Neural progenitor cell (in vitro differentiated cells): ENCODE measurements around the gene ACACA. TPM values are rescaled to one million over a fixed set of nuclear protein-coding genes. Genes with fewer than 3 reads are reported as not detected.

Source experiments
- DNase-seq: peaks from one replicate; pipeline ENCODE4 v3.0.0-alpha.2; 2016; ENCODE audit warnings: low spot score
- H2AFZ ChIP-seq: fragments of 200-600 bp; sonication (generic); replicated peaks from 2 replicates; pipeline ENCODE4 v1.6.1; 2016; ENCODE audit warnings: antibody characterized with exemption
- H3F3A ChIP-seq: fragments of 200-600 bp; sonication (generic); 2 replicates; pipeline ENCODE4 v1.6.1; 2016; ENCODE audit warnings: antibody characterized with exemption, low read depth
- H3K27ac ChIP-seq: fragments of 200-600 bp; sonication (generic); 2 replicates; pipeline ENCODE4 v1.5.1; 2016; ENCODE audit warnings: mild to moderate bottlenecking
- H3K27me3 ChIP-seq: fragments of 200-600 bp; sonication (generic); 2 replicates; pipeline ENCODE4 v1.6.1; 2016; ENCODE audit warnings: mild to moderate bottlenecking, moderate library complexity
- H3K36me3 ChIP-seq: fragments of 200-600 bp; sonication (generic); 2 replicates; pipeline ENCODE4 v1.5.1; 2016
- H3K4me1 ChIP-seq: fragments of 200-600 bp; sonication (generic); 2 replicates; pipeline ENCODE4 v1.6.1; 2016; ENCODE audit warnings: mixed run types
- H3K4me2 ChIP-seq: fragments of 200-600 bp; sonication (generic); 2 replicates; pipeline ENCODE4 v1.6.1; 2016
- H3K4me3 ChIP-seq: fragments of 200-600 bp; sonication (generic); 2 replicates; pipeline ENCODE4 v1.5.1; 2016
- H3K79me2 ChIP-seq: fragments of 200-600 bp; sonication (generic); 2 replicates; pipeline ENCODE4 v1.6.1; 2016; ENCODE audit warnings: low read depth
- H3K9ac ChIP-seq: fragments of 200-600 bp; sonication (generic); 2 replicates; pipeline ENCODE4 v1.6.1; 2016
- H3K9me3 ChIP-seq: fragments of 200-600 bp; sonication (generic); 2 replicates; pipeline ENCODE4 v1.5.1; 2016; ENCODE audit warnings: low read depth
- H4K20me1 ChIP-seq: fragments of 200-600 bp; sonication (generic); 2 replicates; pipeline ENCODE4 v1.6.1; 2016; ENCODE audit warnings: low read depth
- H3K27ac Mint-ChIP-seq: 3 replicates; pipeline ENCODE4 v1.8.0; 2021; ENCODE audit warnings: mixed read lengths
- H3K27me3 Mint-ChIP-seq: 2 replicates; pipeline ENCODE4 v1.8.0; 2022; ENCODE audit warnings: low read depth, mild to moderate bottlenecking, inconsistent platforms, moderate library complexity, mixed read lengths; ENCODE audit not compliant: insufficient read depth
- H3K36me3 Mint-ChIP-seq: 3 replicates; pipeline ENCODE4 v1.8.0; 2021; ENCODE audit warnings: mixed read lengths
- H3K4me1 Mint-ChIP-seq: 3 replicates; pipeline ENCODE4 v1.8.0; 2021; ENCODE audit warnings: mixed read lengths
- H3K4me3 Mint-ChIP-seq: 3 replicates; pipeline ENCODE4 v1.8.0; 2021; ENCODE audit warnings: mild to moderate bottlenecking, moderate library complexity, mixed read lengths
- H3K9me3 Mint-ChIP-seq: 3 replicates; pipeline ENCODE4 v1.8.0; 2020; ENCODE audit warnings: mixed read lengths
- EZH2 ChIP-seq: fragments of 200-600 bp; sonication (generic); IDR thresholded peaks from 2 replicates; pipeline ENCODE4 v1.6.1; 2017; ENCODE audit warnings: antibody characterized with exemption, mild to moderate bottlenecking, moderate library complexity
- EZH2phosphoT487 ChIP-seq: fragments of 200-600 bp; sonication (generic); IDR thresholded peaks from 2 replicates; pipeline ENCODE4 v1.6.1; 2017; ENCODE audit warnings: antibody characterized with exemption
- total RNA-seq: library from RNA; depleted of rRNA; stranded (reverse); fragments of >200 nt; gene quantifications from 2 replicates; pipeline ENCODE4 v1.2.3, GENCODE V29; 2015; ENCODE audit warnings: low replicate concordance
- TF ChIP-seq, protein P1 (sequence below): fragments of 200-600 bp; sonication (generic); IDR thresholded peaks from 2 replicates; pipeline ENCODE4 v1.5.1; 2017; ENCODE audit warnings: antibody characterized with exemption, mild to moderate bottlenecking

The ACACA gene
- total RNA-seq, 1 donor from 2014 or later, result 88.6 TPM

DNA sequence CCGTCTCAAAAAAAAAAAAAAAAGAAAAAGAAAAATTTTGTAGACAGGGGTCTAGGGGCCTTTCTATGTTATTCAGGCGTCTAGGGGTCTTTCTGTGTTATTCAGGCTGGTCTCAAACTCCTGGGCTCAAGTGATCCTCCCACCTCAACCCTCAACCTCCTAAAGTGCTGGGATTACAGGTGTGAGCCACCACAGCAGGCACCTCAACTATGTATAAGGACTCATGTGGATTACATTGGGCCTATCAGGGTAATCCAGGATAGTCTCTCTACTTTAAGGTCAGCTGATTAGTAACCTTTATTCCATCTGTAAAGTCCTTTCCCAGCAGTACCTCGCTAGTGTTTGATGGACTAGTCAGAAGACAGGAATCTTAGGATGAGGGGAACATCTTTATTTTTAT, 22.4 kb upstream of the ACACA start:
- H3K4me2 ChIP-seq, result no peak overlapping the region
- no peaks in the 10 kb centered on the region for H3K27me3 ChIP-seq
- no peaks in the 10 kb centered on the region for H3K4me1 ChIP-seq
- no peak for DNase-seq
- H4K20me1 ChIP-seq, result no peaks in the 10 kb centered on the region
- no peaks in the 10 kb centered on the region for H3F3A ChIP-seq
- peaks cover 26% of the 10 kb centered on the region for H3K36me3 Mint-ChIP-seq
- H3K4me3 Mint-ChIP-seq, result no peak overlapping the region
- no peaks in the 10 kb centered on the region for H3K79me2 ChIP-seq
- H3K4me3 ChIP-seq, result no peak overlapping the region
- peaks cover 4% of the 10 kb centered on the region for H3K36me3 ChIP-seq
- H3K9ac ChIP-seq, result no peak overlapping the region
- no peak overlapping the region for H3K27ac Mint-ChIP-seq
- TF ChIP-seq EZH2 (no peak), EZH2phosphoT487 (no peak)
- TF ChIP-seq, protein P1, sequence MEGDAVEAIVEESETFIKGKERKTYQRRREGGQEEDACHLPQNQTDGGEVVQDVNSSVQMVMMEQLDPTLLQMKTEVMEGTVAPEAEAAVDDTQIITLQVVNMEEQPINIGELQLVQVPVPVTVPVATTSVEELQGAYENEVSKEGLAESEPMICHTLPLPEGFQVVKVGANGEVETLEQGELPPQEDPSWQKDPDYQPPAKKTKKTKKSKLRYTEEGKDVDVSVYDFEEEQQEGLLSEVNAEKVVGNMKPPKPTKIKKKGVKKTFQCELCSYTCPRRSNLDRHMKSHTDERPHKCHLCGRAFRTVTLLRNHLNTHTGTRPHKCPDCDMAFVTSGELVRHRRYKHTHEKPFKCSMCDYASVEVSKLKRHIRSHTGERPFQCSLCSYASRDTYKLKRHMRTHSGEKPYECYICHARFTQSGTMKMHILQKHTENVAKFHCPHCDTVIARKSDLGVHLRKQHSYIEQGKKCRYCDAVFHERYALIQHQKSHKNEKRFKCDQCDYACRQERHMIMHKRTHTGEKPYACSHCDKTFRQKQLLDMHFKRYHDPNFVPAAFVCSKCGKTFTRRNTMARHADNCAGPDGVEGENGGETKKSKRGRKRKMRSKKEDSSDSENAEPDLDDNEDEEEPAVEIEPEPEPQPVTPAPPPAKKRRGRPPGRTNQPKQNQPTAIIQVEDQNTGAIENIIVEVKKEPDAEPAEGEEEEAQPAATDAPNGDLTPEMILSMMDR, result no peak
- H3K9me3 ChIP-seq, result no peaks in the 10 kb centered on the region
- H3K4me1 Mint-ChIP-seq, result no peaks in the 10 kb centered on the region
- H2AFZ ChIP-seq, result no peak overlapping the region
- H3K9me3 Mint-ChIP-seq, result no peaks in the 10 kb centered on the region
- no peak overlapping the region for H3K27ac ChIP-seq
- H3K27me3 Mint-ChIP-seq, result peaks cover 3% of the 10 kb centered on the region

DNA sequence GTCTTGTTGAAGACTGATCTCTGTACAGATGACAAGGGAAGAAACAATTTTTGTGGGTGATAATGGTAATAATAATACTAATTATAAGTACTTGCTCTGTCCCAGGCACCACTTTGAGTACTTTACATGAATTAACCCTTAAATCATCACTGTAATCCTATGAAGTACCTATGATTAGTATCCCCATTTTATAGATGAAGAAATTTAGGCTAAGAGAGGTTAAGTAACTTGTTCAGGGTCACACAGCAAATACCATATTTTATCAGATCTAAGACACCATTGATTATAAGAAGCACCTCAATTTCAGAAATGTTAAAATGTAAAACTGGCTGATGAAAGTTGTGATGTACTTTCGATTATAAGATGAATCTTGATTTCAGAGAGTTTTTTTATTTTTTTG, 18.6 kb upstream of the ACACA start:
- no peak overlapping the region for H2AFZ ChIP-seq
- no peak overlapping the region for H3K4me2 ChIP-seq
- no peaks in the 10 kb centered on the region for H3K4me1 ChIP-seq
- H3K9ac ChIP-seq, result no peak overlapping the region
- no peaks in the 10 kb centered on the region for H3F3A ChIP-seq
- TF ChIP-seq EZH2 (no peak), EZH2phosphoT487 (no peak)
- TF ChIP-seq, protein P1, result no peak
- Mint-ChIP-seq H3K27ac (no peak overlapping the region), H3K27me3 (peaks cover 3% of the 10 kb centered on the region), H3K4me1 (no peaks in the 10 kb centered on the region), H3K4me3 (no peak overlapping the region), H3K36me3 (peaks cover 22% of the 10 kb centered on the region), H3K9me3 (no peaks in the 10 kb centered on the region)
- H3K27ac ChIP-seq, result no peak overlapping the region
- H3K79me2 ChIP-seq, result no peaks in the 10 kb centered on the region
- H3K27me3 ChIP-seq, result no peaks in the 10 kb centered on the region
- H3K4me3 ChIP-seq, result no peak overlapping the region
- H4K20me1 ChIP-seq, result no peaks in the 10 kb centered on the region
- no peak for DNase-seq
- H3K9me3 ChIP-seq, result no peaks in the 10 kb centered on the region
- no peaks in the 10 kb centered on the region for H3K36me3 ChIP-seq

DNA sequence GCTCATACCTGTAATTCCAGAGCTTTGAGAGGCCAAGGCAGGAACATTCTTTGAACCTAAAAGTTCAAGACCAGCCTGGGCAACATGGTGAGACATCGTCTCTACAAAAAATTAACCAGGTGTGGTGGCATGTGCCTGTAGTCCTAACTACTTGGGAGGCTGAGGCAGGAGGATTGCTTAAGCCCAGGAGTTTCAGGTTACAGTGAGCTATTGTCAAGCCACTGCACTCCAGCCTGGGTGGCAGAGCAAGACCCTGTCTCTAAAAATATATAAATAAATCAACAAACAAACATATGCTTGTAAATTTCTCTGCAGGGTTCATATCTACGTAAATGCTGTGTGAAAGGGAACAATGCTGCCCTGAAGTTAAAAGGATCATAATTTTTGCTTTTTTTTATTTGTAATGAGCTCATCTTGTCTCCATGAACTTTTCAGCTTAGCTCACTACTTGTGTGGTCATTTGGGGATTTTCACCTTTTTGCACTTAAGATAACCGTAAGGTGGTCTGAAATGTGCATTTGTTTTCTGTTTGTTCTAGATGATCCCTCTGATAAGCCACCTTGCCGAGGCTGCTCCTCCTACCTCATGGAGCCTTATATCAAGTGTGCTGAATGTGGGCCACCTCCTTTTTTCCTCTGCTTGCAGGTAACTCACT, 16.5 kb upstream of the ACACA start:
- no peaks in the 10 kb centered on the region for H3K79me2 ChIP-seq
- no peak overlapping the region for H3K4me3 ChIP-seq
- H4K20me1 ChIP-seq, result no peaks in the 10 kb centered on the region
- no peak overlapping the region for H2AFZ ChIP-seq
- peaks cover 20% of the 10 kb centered on the region for H3K36me3 Mint-ChIP-seq
- TF ChIP-seq EZH2, result no peak
- TF ChIP-seq, protein P1, result no peak
- no peak for TF ChIP-seq EZH2phosphoT487
- H3K27me3 ChIP-seq, result no peaks in the 10 kb centered on the region
- H3K4me1 ChIP-seq, result no peaks in the 10 kb centered on the region
- no peak overlapping the region for H3K4me2 ChIP-seq
- DNase-seq, result no peak
- no peak overlapping the region for H3K4me3 Mint-ChIP-seq
- peaks cover 5% of the 10 kb centered on the region for H3K27me3 Mint-ChIP-seq
- no peak overlapping the region for H3K27ac ChIP-seq
- H3K36me3 ChIP-seq, result no peaks in the 10 kb centered on the region
- H3K4me1 Mint-ChIP-seq, result no peaks in the 10 kb centered on the region
- no peaks in the 10 kb centered on the region for H3F3A ChIP-seq
- H3K9ac ChIP-seq, result no peak overlapping the region
- no peak overlapping the region for H3K27ac Mint-ChIP-seq
- no peaks in the 10 kb centered on the region for H3K9me3 Mint-ChIP-seq
- H3K9me3 ChIP-seq, result no peaks in the 10 kb centered on the region
